ENCODE measurements around the gene CDH4. TPM values are rescaled to one million over a fixed set of nuclear protein-coding genes. Genes with fewer than 3 reads are reported as not detected.

The CDH4 gene
- total RNA-seq, 6 experiments from 2014 or later = 5.8 to 12.8 (median 10.9) TPM

DNA sequence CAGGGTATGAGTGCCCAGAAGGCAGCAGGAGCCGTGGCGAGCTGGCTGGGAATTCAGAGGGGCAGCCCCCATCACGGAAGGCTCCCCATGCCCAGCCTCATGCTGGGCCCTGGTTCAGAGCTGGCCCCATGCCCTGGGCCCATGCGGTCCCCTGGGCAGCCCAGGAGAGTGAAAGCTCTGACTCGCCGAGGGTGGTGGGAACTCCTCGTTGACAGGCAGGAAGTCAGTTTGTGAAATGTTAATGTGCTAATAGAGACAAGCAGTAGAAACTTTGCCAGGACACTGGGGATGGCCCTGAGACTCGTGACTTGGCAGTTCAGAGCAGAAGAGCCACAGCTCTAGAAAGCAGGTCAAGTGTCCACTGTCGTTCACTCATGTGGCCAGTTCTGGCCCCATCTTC, 460.6 kb downstream of the CDH4 start:
- H3K4me3 Mint-ChIP-seq = no peak overlapping the region
- H3K9me3 Mint-ChIP-seq = peaks cover 53% of the 10 kb centered on the region
- no peak for DNase-seq
- no peaks in the 10 kb centered on the region for H3K4me1 Mint-ChIP-seq (ENCODE audit: low read depth)
- no peak overlapping the region for H3K27ac Mint-ChIP-seq
- peaks cover 3% of the 10 kb centered on the region; the same call in 1 of the 2 replicates for H3K27me3 Mint-ChIP-seq (ENCODE audit: insufficient read depth)
- TF ChIP-seq CTCF (IDR thresholded peaks at IDR 0.05) = no peak
- H3K36me3 Mint-ChIP-seq (ENCODE audit: low read depth) = no peaks in the 10 kb centered on the region

DNA sequence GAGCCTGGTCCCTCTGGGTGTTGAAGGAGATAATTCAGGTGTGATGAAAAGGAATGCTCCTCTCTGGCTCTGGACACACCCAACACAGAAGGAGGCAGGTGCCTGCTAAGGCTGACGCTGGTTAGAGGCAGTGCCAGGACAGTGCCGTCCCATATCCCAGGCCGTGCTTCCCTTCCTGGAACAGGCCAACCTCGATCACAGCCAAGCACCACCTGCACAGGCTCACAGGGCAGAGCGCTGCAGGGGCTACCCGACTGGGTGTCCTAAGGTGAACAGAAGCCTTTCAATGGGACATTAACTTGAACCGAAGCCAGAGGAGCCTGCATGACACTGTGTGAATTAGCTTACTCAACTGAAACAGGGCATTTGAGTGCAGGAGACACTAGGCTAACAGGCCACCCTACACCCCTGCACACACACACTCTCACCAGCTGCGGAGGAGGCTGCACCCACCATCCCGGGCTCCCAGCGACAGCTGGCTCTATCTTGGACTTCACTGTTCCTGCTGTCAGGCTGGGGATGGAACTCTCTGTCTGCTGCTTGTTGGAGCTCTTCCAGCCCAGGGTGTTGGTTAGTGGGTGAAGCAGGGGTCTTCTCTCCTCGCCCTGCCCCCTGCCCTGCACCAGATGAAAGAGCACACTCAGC, 466.4 kb downstream of the CDH4 start:
- H3K27ac Mint-ChIP-seq = no peak overlapping the region
- no peak for TF ChIP-seq CTCF (IDR thresholded peaks at IDR 0.05)
- H3K4me3 Mint-ChIP-seq = no peak overlapping the region
- peaks cover 20% of the 10 kb centered on the region for H3K9me3 Mint-ChIP-seq
- H3K27me3 Mint-ChIP-seq (ENCODE audit: insufficient read depth) = no peaks in the 10 kb centered on the region; the same call in none of the 2 replicates
- DNase-seq = no peak
- no peaks in the 10 kb centered on the region for H3K4me1 Mint-ChIP-seq (ENCODE audit: low read depth)
- H3K36me3 Mint-ChIP-seq (ENCODE audit: low read depth) = no peaks in the 10 kb centered on the region; the same call in 1 of the 2 replicates

GRCh38 chr20:61719691-61720347, 467.8 kb downstream of the CDH4 start:
- Mint-ChIP-seq H3K27me3 (ENCODE audit: insufficient read depth) (no peaks in the 10 kb centered on the region; the same call in none of the 2 replicates), H3K9me3 (peaks cover 15% of the 10 kb centered on the region), H3K4me3 (no peak overlapping the region), H3K36me3 (ENCODE audit: low read depth) (no peaks in the 10 kb centered on the region; the same call in 1 of the 2 replicates), H3K27ac (no peak overlapping the region), H3K4me1 (ENCODE audit: low read depth) (no peaks in the 10 kb centered on the region)
- TF ChIP-seq CTCF (IDR thresholded peaks at IDR 0.05) = no peak
- DNase-seq = no peak

DNA sequence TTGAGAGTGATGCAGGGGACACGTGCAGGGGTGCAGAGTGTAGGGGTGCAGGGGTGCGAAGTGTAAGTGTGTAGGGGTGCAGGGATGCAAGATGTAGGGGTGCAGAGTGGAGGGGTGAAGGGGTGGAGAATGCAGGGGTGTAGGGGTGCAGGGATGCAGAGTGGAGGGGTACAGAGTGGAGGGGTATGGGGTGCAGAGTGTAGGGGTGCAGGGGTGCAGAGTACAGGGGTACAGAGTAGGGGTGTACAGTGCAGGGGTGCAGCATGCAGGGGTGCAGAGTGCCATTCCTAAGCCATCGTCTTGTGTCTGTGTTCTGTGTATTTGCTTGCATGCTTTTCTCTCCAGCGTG, 468.3 kb downstream of the CDH4 start:
- Mint-ChIP-seq H3K4me1 (ENCODE audit: low read depth) (no peaks in the 10 kb centered on the region), H3K9me3 (peaks cover 12% of the 10 kb centered on the region), H3K27me3 (ENCODE audit: insufficient read depth) (no peaks in the 10 kb centered on the region; the same call in none of the 2 replicates), H3K4me3 (no peak overlapping the region), H3K27ac (no peak overlapping the region), H3K36me3 (ENCODE audit: low read depth) (no peaks in the 10 kb centered on the region; the same call in 1 of the 2 replicates)
- TF ChIP-seq CTCF (IDR thresholded peaks at IDR 0.05) = no peak
- no peak for DNase-seq

GRCh38 chr20:61722146-61722678, 470.2 kb downstream of the CDH4 start:
- no peak for DNase-seq
- TF ChIP-seq CTCF (IDR thresholded peaks at IDR 0.05) = no peak
- H3K4me3 Mint-ChIP-seq = no peak overlapping the region
- no peak overlapping the region for H3K27ac Mint-ChIP-seq
- H3K9me3 Mint-ChIP-seq = peaks cover 10% of the 10 kb centered on the region; the same call in 1 of the 2 replicates
- no peaks in the 10 kb centered on the region; the same call in 1 of the 2 replicates for H3K36me3 Mint-ChIP-seq (ENCODE audit: low read depth)
- H3K4me1 Mint-ChIP-seq (ENCODE audit: low read depth) = no peaks in the 10 kb centered on the region
- no peaks in the 10 kb centered on the region; the same call in none of the 2 replicates for H3K27me3 Mint-ChIP-seq (ENCODE audit: insufficient read depth)
